EL (cell line): Measurements from ENCODE around the gene GH2.
A peak's percentile ranks its signal among the peaks of the same experiment; 100 is the strongest.
"Not testable (repeated sequence)": the region's sequence is repeated elsewhere in the genome, so short reads cannot be mapped to it uniquely, and the experiment has no call there.

Experiments
- DNase-seq: peaks from one replicate; pipeline ENCODE4 v3.0.0-alpha.2; 2016

GH2 gene

DNA sequence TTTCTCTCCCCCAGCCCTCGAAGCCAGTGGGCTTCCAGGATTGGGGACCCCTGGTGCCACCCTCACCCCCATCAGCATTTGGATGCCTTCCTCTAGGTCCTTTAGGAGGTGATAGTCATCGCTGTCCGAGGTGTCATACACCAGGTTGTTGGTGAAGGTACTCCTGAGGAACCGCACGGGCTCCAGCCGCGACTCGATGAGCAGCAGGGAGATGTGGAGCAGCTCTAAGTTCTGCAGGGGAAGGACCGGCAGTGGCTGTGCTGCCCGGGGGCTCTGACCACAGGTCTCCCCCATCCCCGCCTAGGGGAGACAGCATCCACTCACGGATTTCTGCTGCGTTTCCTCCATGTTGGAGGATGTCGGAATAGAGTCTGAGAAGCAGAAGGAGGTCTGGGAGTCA is 28.4 kb upstream of the GH2 start:
- DNase-seq = no peak

DNA sequence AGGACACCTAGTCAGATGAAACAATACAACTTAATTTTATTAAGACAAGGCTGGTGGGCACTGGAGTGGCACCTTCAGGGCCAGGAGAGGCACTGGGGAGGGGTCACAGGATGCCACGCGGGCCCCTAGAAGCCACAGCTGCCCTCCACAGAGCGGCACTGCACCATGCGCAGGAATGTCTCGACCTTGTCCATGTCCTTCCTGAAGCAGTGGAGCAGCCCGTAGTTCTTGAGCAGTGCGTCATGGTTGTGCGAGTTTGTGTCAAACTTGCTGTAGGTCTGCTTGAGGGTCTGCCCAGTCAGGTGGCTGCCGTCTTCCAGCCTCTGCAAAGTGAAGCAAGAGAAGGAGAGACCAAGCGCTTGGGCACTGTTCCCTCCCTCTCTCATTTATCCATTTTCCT is 27.8 kb upstream of the GH2 start:
- DNase-seq = not testable (repeated sequence)

DNA sequence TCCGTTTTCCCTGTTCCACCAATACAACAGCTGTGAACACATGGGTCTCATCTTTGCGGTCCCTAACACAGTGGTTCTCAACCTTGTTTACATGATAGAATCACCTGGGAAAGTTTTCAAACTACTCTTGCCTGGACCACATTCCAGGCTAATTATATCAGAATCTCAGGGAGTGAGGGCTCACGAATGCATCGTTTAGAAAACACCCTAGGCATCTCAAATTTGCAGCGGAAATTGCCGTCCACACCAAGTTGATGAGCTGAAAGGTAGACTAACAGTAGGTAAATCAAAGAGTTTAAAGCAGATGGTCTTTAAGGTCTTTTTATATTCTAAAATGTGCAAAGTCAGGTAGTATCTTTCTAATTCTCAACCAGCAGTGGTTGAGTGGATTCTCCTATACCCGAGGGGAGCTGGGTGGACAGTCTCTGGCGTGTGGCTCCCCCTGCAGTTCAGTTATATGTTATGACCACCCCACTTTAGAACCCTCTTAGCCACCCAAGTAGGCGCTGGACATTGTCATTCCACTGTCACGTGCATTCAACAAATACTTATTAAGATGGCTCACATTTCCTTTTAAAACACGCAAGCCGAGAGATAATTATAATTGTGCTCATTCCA is 25.5 kb upstream of the GH2 start:
- DNase-seq = peak; percentile 22

DNA sequence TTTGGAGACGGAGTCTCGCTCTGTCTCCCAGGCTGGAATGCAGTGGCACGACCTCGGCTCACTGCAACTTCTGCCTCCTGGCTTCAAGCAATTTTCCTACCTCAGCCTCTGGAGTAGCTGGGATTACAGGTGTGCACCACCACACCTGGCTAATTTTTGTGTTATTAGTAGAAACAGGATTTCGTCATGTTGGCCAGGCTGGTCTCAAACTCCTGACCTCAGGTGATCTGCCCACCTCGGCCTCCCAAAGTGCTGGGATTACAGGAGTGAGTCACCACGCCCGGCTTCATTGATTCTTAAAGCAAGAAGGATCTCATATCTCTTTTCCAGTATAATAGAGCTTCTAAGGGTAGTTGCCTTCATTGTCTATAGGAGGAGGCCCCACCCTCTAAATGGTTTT is 23.1 kb upstream of the GH2 start:
- not testable (repeated sequence) for DNase-seq

DNA sequence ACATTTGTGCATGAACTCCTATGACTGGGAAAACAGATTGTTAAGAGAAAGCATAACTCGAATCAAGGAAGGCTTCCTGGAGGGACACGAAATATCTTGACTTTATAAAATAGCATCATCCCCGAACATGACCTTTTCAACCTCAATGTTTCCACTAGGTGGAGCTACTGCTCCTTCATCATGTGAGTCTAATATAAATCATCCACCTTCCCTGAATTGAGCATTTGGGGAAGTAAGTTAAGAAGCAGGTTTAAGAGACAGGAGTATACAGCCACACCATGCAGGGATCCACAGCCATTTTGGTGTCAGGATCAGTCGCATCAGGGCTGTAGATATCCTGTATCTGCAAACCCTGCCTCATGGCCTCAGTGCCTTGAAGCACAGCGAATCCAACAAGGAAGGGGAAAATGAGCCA is 22.1 kb upstream of the GH2 start:
- DNase-seq = not testable (repeated sequence)

DNA sequence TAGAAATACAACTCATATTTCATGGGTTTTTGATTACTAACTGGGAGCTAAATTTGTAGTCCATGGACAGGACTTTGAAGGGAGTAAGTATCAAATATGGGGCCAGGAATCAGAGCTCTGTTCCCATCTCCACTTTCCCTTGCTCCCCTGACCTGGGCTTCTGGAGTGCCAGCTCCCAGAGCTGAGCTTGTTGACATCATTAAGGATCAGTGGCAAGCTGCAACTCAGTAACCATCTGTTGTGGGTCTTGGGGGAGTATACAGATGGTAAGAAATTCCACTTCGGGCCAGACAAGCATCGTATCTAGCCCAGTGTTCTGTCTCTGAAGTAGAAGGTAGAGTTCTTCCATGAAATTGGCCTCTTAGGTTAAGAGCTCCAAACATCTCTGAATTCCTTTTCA is 20.2 kb upstream of the GH2 start:
- DNase-seq = not testable (repeated sequence)

DNA sequence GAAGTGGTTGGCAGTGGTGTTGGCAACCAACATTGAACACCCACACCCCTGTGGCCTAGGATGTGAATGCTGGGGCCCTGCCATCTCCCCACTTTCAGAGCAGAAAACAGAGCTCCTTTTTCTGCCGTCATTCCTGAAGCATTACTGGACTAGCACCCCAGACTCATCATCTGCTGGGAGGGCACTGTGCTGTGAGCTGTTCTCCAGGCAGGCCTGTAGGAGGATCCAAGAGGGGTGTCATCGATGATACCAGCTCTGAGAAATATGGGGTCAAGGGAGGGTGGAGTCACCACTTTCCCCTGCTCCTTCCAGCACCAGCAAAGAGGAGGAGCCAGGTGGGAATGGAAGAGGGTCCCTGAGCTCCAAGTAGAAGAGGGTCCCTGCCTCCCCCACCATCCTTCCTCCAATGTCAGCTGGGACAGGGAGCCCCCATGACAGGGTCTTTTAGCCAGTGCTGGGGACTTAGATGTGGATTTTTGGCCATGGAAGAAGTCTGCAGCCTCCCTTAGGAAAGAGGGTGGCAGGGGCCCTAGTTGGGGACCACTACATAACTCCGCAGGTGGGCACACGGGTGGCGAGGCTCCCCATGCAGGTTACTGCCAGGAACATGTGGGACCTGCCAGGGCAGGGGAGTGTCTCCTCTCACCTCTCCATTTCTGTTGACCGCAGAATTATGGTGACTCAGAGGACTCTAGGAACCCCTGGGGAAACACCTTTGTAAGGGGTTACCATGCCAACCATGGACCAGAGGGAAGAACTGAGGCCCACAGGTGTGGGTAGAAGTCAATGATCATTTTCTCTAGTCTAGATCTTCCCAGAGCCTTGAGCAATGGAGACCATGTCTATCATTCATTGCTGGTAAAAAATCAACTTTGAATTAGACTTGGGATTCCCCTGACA is 17.4 kb upstream of the GH2 start:
- peak; percentile 35 for DNase-seq

DNA sequence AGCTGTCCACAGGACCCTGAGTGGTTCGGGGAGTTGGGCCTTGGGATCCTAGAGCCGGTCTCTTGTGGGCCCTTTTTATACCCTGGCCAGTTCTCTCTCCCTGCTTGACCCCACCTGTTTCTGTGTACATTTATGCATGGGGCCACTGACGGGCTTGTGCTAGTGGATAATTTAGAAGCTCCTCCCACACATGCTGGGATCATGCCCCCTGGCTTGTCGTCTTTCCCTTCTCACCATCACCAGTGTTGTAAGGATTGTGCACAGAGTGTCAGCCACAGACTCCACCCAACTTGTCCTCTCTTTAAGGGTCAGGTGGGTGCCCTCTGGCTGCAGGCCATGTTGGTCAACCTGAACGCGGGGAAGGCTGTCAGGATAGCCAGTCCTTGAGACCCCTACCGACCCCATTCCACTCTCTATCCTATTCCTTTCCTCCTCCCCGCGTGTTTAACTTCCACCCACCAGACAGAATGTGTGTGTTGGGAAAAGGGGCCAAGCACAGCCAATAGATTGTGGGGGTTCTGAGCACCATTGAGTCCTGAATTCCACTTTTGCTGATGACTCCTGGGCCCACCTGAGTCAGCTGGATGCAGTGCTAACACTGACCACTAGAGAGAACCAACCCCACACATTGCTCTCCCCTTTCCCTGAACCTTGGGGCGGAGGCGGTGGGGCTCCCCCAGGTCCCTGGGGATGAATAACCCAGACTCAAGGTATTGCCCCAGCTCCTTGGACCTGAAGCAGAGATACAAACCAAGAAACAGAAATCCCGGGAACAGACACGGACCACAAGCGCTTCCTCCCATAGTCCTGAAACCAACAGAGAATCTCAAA is 15.0 kb upstream of the GH2 start, which contains the start of gene CSH1:
Gene CSH1 (minus strand): TSS at position 51 of the 831 bp plus-strand sequence. CDS start 63 bp downstream, outside the sequence.
- DNase-seq = not testable (repeated sequence)

DNA sequence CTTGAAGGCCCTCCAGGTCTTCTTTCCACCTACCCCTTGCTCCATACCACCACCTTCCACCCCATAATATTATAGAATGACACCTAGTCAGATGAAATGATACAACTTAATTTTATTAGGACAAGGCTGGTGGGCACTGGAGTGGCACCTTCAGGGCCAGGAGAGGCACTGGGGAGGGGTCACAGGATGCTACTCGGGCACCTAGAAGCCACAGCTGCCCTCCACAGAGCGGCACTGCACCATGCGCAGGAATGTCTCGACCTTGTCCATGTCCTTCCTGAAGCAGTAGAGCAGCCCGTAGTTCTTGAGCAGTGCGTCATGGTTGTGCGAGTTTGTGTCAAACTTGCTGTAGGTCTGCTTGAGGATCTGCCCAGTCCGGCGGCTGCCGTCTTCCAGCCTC is 13.1 kb upstream of the GH2 start:
- DNase-seq = not testable (repeated sequence)

DNA sequence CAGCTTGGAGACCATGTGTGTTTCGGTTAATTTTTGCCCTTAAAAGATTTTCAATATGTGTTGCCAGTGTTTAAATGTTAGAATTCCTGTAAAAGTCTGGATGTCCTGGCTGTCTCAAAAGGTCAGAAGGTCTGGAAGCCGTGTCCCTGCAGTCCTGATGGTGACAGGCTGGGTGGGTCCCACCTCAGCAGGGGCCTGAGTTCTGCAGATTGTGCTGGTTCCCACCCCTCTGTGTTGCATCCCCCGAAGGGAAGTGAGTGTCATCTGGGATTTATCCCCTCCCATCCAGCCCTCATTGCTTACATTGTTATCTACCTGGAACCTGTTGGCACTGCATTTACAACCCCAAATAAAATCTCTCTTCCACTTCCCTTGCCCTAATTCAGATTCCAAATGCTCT is 12.3 kb upstream of the GH2 start:
- DNase-seq = not testable (repeated sequence)

DNA sequence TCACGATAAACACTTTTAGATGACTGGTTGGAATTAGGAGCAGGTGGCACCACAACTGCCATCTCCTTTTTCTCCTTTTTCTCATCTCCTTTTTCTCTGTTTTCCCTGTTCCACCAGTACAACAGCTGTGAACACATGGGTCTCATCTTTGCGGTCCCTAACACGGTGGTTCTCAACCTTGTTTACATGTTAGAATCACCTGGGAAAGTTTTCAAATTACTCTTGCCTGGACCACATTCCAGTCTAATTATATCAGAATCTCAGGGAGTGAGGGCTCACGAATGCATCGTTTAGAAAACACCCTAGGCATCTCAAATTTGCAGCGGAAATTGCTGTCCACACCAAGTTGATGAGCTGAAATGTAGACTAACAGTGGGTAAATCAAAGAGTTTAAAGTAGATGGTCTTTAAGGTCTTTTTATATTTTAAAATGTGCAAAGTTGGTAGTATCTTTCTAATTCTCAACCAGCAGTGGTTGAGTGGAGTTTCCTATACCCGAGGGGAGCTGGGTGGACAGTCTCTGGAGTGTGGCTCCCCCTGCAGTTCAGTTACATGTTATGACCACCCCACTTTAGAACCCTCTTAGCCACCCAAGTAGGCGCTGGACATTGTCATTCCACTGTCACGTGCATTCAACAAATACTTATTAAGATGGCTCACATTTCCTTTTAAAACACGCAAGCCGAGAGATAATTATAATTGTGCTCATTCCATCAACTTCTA is 10.7 kb upstream of the GH2 start:
- not testable (repeated sequence) for DNase-seq

DNA sequence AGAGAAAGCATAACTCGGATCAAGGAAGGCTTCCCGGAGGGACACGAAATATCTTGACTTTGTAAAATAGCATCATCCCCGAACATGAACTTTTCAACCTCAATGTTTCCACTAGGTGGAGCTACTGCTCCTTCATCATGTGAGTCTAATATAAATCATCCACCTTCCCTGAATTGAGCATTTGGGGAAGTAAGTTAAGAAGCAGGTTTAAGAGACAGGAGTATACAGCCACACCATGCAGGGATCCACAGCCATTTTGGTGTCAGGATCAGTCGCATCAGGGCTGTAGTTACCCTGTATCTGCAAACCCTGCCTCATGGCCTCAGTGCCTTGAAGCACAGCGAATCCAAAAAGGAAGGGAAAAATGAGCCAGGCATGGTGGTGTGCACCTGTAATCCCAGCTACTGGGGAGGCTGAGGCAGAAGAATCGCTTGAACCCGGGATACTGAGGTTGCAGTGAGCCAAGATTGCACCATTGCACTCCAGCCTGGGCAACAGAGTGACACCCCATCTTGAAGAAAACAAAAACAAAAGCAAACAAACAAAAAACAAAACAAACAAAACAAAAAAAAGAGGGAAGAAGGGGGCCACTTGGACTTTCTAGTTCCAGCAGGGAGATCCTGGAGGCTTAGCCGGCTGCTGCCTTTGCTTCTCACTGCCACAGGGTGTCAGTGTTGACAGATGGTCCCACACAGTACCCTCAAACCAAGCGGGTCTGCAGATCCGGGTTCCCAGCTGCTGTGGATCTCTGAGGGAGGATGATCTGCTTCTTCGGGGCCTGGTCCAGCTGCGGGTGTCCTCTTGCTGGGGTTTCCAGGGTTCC is 7.5 kb upstream of the GH2 start:
- peak; percentile 56 for DNase-seq

DNA sequence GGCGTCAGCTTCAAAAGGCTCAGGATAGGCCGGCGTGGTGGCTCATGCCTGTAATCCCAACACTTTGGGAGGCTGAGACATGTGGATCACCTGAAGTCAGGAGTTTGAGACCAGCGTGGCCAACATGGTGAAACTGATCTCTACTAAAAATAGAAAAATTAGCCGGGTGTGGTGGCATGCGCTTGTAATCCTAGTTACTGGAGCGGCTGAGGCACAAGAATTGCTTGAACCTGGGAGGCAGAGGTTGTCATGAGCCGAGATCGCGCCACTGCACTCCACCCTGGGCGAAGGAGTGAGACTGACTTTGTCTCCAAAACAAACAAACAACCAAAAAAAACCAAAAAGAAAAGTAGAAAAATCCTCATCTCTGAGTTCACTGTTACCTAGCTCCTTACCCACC is 3.4 kb upstream of the GH2 start:
- DNase-seq = not testable (repeated sequence)

DNA sequence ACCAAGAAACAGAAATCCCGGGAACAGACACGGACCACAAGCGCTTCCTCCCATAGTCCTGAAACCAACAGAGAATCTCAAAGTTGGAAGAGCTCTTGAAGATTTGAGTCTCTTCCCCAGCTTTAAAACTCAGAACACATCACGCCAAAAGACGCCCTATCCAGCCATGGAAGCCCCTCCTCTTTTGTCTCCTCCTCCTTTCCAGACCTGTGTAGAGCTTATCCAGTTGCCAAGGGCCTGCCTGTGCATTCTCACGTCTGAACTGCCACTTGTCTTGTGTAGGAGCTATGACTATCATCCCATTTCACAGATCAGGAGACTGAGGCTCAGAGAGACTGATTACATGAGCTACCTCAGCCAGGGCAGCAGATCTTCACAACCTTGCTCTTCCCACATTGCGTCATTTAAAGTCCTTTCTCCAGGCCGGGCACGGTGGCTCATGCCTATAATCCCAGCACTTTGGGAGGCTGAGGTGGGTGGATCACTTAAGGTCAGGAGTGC is 932 bp upstream of the GH2 start:
- DNase-seq = not testable (repeated sequence)

DNA sequence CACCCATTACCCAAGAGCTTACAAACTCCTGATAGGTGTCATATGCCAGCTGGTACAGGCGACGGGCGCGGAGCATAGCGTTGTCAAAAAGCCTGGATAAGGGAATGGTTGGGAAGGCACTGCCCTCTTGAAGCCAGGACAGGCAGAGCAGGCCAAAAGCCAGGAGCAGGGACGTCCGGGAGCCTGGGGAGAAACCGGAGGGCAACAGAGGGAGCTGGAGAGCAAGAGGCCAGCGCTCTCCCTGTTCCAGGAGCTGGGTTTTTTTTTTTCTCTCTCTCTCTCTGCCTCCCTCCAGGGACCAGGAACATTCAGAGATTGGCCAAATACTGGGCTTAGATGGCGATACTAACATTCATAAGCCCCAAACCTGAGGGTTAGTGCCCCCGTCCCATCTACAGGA is 407 bp downstream of the GH2 start:
- DNase-seq = peak; percentile 14

DNA sequence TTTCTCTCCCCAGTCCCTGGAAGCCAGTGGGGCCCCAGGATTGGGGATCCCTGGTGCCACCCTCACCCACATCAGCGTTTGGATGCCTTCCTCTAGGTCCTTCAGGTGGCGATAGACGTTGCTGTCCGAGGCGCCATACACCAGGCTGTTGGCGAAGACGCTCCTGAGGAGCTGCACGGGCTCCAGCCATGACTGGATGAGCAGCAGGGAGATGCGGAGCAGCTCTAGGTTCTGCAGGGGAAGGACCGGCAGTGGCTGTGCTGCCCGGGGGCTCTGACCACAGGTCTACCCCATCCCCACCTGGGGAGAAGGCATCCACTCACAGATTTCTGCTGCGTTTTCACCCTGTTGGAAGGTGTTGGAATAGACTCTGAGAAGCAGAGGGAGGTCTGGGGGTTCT is 1.0 kb downstream of the GH2 start:
- DNase-seq = no peak

DNA sequence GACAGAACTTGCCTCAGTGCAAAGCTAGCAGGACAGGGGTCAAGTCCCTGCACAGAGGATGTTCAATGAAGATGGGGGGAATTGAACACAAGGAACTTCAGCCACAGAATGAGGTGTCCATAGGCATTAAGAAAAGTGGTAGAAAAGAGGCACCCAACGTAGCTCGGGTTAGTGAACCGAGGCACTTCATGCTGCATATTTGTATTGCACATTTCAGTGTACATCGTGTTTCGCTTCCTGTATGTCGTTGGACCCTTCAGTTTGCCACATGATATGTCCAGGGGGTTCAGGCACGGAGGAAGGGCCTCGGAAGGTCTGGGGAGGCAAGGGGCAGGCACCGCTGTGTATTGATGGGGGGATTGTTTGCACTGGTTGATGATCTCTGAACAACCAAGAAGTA is 3.3 kb downstream of the GH2 start:
- not testable (repeated sequence) for DNase-seq

DNA sequence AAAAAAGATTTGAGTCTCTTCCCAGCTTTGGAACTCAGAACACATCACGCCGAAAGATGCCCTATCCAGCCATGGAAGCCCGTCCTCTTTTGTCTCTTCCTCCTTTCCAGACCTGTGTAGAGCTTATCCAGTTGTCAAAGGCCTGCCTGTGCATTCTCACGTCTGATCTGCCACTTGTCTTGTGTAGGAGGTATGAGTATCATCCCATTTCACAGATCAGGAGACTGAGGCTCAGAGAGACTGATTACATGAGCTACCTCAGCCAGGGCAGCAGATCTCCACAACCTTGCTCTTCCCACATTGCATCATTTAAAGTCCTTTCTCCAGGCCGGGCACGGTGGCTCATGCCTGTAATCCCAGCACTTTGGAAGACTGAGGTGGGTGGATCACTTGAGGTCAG is 7.1 kb downstream of the GH2 start:
- DNase-seq = not testable (repeated sequence)

DNA sequence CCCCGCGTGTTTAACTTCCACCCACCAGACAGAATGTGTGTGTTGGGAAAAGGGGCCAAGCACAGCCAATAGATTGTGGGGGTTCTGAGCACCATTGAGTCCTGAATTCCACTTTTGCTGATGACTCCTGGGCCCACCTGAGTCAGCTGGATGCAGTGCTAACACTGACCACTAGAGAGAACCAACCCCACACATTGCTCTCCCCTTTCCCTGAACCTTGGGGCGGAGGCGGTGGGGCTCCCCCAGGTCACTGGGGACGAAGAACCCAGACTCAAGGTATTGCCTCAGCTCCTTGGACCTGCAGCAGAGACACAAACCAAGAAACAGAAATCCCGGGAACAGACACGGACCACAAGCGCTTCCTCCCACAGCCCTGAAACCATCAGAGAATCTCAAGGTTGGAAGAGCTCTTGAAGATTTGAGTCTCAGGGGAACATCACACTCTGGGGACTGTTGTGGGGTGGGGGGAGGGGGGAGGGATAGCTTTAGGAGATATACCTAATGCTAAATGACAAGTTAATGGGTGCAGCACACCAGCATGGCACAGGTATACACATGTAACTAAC is 7.6 kb downstream of the GH2 start:
- DNase-seq = not testable (repeated sequence)

DNA sequence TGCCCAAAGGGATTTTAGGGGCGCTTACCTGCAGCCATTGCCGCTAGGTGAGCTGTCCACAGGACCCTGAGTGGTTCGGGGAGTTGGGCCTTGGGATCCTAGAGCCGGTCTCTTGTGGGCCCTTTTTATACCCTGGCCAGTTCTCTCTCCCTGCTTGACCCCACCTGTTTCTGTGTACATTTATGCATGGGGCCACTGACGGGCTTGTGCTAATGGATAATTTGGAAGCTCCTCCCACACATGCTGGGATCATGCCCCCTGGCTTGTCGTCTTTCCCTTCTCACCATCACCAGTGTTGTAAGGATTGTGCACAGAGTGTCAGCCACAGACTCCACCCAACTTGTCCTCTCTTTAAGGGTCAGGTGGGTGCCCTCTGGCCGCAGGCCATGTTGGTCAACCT is 8.2 kb downstream of the GH2 start, which contains the start of gene CSH2:
Gene CSH2 (minus strand): TSS at position 101 of the 400 bp plus-strand sequence. CDS start 63 bp downstream, at position 38.
- DNase-seq = not testable (repeated sequence)
